Activated CD8-positive, alpha-beta memory T cell treated with anti-CD3 and anti-CD28 coated beads for 48 hours (primary cell): ENCODE measurements around the gene FAM234B.

Source experiments
- DNase-seq, 3 experiments: peaks; one replicate each; pipeline ENCODE4 v3.0.0-alpha.2; 2020; ENCODE audit warnings: low read depth in 2 of 3, low spot score in 2 of 3

Gene FAM234B

DNA sequence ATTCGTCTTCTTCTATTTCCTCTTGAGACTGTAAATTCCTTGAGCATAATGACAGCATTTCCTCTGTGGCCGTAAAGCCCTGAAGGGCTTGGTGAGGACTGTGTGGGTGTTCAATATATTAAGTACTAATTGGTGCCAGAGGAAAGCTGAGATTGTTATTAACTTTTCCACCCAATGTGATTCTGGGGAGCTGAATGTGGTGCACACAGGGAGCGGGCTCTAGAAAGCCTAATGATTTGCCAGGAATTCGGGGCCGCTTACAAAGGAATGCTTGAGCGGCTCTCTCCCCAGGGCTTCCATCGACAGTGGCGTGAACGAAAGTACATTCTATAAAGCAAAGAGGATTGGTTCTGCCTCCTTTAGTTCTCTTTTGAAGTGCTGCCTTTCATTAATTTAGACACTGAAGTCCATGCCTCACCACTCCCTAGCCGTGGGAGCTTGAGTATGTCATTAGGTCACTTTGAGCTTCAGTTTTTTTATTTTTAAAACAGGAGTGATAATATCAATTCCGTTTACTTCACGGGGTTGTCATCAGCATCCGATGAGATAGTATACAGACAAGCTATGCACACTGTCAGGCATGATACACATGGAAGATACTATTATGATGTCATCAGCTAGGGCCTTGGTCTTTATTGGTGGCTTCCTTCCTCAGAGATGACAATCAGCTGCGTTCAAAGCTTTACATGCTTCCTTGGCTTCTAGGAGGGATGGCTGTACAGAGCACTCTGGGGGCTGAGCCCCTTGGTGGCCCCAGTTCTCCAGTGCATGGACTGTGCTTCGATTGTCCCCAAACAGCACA lies 70.3 kb downstream of the FAM234B start:
- no peak for DNase-seq

DNA sequence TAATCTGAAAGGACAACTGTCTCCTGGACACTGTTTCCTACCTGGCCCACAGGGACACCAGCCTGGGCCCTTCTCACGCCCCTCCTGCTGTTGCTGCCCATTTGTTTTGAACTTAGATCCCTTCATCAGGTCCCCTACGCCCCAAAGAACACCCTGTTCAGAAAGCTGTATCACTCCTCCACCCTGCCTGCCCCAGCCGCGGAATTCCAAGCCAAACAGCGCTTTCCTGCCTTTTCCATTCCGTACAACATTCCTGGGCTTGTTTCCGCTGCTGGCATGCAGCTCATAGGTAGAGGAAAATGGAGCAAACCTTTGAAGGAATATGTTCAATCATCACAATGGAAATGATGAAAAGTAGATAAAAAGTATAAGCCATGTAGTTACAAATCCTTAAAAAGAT lies 72.1 kb downstream of the FAM234B start:
- DNase-seq: no peak

- no peak for DNase-seq
These were observed 72.8 kb downstream of the FAM234B start for GRCh38 chr12:13117029-13117428.

- DNase-seq: no peak
These were observed 75.6 kb downstream of the FAM234B start for GRCh38 chr12:13119826-13120225.

GRCh38 chr12:13120413-13120812 lies 76.2 kb downstream of the FAM234B start:
- DNase-seq: no peak

DNA sequence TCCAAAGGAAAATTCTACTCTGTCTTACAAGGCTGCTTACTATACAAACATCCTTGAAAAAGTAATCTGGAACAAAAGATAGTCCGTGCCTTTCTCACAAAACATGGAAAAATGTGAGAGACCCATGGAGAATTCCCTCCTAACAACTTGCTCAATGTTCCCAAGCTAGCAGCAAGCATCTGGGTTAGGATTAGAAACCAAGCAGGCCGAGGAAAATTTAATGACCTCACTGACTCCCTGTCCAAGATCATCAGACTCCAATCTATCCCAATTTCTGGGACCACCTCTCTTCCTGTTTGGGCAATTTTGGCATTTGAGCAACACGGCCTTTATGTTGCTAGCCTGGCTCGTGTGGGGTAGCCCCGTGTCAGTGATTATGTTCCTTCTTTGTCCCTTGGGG lies 77.4 kb downstream of the FAM234B start:
- DNase-seq: no peak

DNA sequence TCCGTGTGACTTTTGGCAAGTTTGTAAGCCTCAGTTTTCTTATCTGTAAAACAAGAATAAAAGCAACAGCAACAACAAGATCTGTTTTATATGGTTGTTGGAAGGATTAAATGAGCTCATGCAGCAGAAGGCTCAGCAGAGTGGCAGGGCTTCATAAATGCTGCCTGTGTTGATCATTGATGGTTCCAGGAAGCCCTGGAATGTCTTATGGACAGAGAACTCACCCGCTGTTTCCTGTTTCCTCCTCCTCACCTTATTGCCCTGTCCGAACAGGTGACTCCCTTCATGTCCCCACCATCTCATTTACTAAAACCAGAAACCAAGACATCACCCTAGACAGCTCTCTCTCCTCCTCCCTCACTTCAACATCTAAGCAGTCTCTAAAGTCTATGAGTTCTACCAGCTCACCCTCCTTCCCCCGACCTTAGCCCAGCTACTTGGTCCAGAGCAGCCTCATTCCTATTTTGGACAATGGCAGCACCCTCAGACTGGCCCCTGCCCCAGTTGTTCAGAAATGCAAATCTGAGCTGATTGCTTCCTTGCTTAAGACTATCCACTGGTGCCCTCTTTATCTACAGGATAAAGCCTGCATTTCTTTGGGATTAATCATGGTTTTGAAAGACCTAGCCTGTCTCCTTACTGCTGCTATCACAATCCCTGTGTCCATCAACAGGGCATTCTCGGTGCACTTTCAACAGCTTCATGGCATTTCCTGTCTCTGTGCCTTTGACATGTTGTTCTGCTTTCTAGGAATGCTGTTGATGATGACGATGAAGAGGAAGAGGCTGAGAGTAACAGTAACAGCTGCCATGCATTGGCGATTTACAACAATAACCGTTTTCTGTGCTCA lies 80.7 kb downstream of the FAM234B start:
- DNase-seq: no peak

DNA sequence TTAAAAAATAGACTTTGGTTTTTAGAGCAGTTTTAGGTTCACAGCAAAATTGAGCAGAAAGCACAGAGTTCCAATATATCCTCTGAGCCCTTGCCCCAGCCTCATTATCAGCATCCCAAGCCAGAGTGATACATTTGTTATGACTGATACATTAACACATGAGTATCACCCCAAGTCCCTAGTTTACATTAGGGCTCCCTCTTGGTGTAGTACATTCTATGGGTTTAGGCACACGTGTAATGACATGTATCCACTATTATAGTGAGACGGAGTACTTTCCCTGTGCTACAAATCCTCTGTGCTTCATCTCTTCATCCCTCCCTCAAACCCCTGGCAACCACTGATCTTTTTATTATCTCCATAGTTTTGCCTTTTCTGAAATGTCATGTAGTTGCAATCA lies 81.8 kb downstream of the FAM234B start:
- DNase-seq: no peak

- no peak for DNase-seq
These were observed 82.3 kb downstream of the FAM234B start for GRCh38 chr12:13126494-13126893.

- DNase-seq: no peak
These were observed 83.3 kb downstream of the FAM234B start for GRCh38 chr12:13127444-13127843.

GRCh38 chr12:13128291-13128965 lies 84.2 kb downstream of the FAM234B start:
- no peak for DNase-seq

- DNase-seq: no peak
These were observed 86.8 kb downstream of the FAM234B start for GRCh38 chr12:13130981-13131380.
